Left lung (tissue), 10 donors: ENCODE measurements around the gene MYADML2. TPM values are rescaled to one million over a fixed set of nuclear protein-coding genes. Genes with fewer than 3 reads are reported as not detected.

Experiments used
- ATAC-seq: fragments of 200-7000 bp; cut with Tn5 transposase; one replicate; pipeline ENCODE4 v1.9.1; 2020; ENCODE audit warnings: moderate library complexity
- DNase-seq, 4 donors: peaks; one replicate each; pipeline ENCODE4 v3.0.0-alpha.2; 2013 to 2020
- H3K27ac ChIP-seq, 2 donors: fragments of 200-600 bp; sonication (generic) in 1 of 2; one replicate each; pipeline versions ENCODE4 v1.5.0 to v1.8.0; 2020 to 2021
- H3K27me3 ChIP-seq, 2 donors: fragments of 200-600 bp; sonication (generic) in 1 of 2; one replicate each; pipeline versions ENCODE4 v1.5.0 to v1.8.0; 2020 to 2021
- H3K36me3 ChIP-seq, 2 donors: fragments of 200-600 bp; sonication (generic) in 1 of 2; one replicate each; pipeline versions ENCODE4 v1.5.0 to v1.8.0; 2020 to 2021
- H3K4me1 ChIP-seq, 2 donors: fragments of 200-600 bp; one replicate each; pipeline ENCODE4 v1.8.0; 2021
- H3K4me3 ChIP-seq, 2 donors: fragments of 200-600 bp; sonication (generic) in 1 of 2; one replicate each; pipeline versions ENCODE4 v1.5.0 to v1.8.0; 2020 to 2021; ENCODE audit warnings: mild to moderate bottlenecking in 1 of 2
- H3K9me3 ChIP-seq, 2 donors: fragments of 200-600 bp; sonication (generic) in 1 of 2; one replicate each; pipeline versions ENCODE4 v1.5.0 to v1.8.0; 2020 to 2021
- intact Hi-C, 2 donors: fragments of 100-400 bp; cut with DNase I; formaldehyde crosslinking; loops; one replicate each; pipeline versions ENCODE4 v1.11.2 to v1.14.2; 2022
- polyA plus RNA-seq, 6 donors: library from polyadenylated mRNA; unstranded; fragments of 120-200 nt; gene quantifications; one replicate each; pipeline ENCODE4 v1.2.1, GENCODE V29; 2013; ENCODE audit not compliant: insufficient read length in 6 of 6
- total RNA-seq, 2 donors: library from RNA; stranded (reverse); fragmentation: NEBNext Ultra II Directional; extraction: Animal tissue kit (Norgen Biotek cat#: 25700); gene quantifications; one replicate each; pipeline ENCODE4 v1.2.1, GENCODE V29; 2021
- TF ChIP-seq, protein P1 (sequence below), 2 donors: fragments of 200-600 bp; sonication (generic) in 1 of 2; IDR thresholded peaks; one replicate each; pipeline versions ENCODE4 v1.5.0 to v1.8.0; 2021; ENCODE audit warnings: antibody characterized with exemption in 2 of 2
- donor health status: DM: no; HTN: yes; CAD: no.
- donor health status: DM: no; HTN: no; CAD: no.

Gene MYADML2
- total and polyA plus RNA-seq, 8 donors: 0.08 to 0.20 (median 0.09) TPM; not detected in 3

DNA sequence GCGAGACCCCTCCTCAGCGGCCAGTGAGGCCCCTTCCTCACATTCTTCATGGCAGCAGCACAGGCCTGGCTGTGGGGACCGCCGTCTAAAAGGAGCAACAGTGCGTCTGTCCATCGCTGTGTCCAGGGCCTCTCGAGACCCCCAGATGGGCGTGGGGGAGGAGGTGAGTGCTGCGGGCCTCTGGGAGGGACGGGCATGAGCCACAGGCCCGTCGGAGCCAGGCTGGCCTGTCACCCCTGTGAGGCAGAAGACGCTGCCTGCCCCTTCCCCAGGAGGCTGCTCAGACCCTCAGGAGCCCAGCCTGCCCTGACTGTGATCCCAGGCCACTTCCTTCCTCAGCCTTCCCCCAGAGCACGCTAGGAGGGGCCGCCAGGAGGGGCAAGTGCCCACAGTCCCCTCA lies 7.8 kb downstream of the MYADML2 start:
- DNase-seq (no peak), ATAC-seq (no peak)
- Histone ChIP-seq H3K4me1 (peaks cover 0 to 23% of the 10 kb centered on the region in 2 donors), H3K4me3 (no peak overlapping the region), H3K27ac (no peak overlapping the region), H3K9me3 (no peaks in the 10 kb centered on the region), H3K27me3 (peaks cover 0 to 66% of the 10 kb centered on the region in 2 donors), H3K36me3 (peaks cover 0 to 7% of the 10 kb centered on the region in 2 donors)
- intact Hi-C loops: no loop called here
- TF ChIP-seq, protein P1, sequence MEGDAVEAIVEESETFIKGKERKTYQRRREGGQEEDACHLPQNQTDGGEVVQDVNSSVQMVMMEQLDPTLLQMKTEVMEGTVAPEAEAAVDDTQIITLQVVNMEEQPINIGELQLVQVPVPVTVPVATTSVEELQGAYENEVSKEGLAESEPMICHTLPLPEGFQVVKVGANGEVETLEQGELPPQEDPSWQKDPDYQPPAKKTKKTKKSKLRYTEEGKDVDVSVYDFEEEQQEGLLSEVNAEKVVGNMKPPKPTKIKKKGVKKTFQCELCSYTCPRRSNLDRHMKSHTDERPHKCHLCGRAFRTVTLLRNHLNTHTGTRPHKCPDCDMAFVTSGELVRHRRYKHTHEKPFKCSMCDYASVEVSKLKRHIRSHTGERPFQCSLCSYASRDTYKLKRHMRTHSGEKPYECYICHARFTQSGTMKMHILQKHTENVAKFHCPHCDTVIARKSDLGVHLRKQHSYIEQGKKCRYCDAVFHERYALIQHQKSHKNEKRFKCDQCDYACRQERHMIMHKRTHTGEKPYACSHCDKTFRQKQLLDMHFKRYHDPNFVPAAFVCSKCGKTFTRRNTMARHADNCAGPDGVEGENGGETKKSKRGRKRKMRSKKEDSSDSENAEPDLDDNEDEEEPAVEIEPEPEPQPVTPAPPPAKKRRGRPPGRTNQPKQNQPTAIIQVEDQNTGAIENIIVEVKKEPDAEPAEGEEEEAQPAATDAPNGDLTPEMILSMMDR (IDR thresholded peaks at IDR 0.05): no peak

DNA sequence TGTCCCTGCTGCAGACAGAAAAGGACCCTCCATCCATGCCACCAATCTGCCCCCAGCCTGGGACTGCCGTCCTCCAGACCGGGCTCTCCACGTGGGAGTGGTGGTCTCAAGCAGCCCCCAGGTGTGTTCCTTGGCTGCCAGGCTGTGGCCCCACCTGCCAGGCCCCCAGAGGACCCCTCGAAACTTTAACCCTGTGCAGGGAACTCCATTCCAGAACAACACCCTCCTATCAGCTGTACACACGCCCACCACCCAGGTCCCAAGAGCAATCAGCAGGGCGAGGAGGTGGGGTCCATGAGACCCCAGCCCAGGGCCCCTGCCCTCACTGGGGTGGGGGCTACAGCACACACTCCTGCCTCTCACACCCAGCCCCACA lies 11.3 kb downstream of the MYADML2 start:
- peaks cover 0 to 27% of the 10 kb centered on the region in 2 donors for H3K4me1 ChIP-seq
- ATAC-seq: no peak
- peaks cover 0 to 7% of the 10 kb centered on the region in 2 donors for H3K36me3 ChIP-seq
- peaks cover 0 to 52% of the 10 kb centered on the region in 2 donors for H3K27me3 ChIP-seq
- H3K4me3 ChIP-seq: peak overlapping the region in 1 of 2 donors; percentile 62
- no peaks in the 10 kb centered on the region for H3K9me3 ChIP-seq
- TF ChIP-seq, protein P1 (IDR thresholded peaks at IDR 0.05): no peak
- intact Hi-C loops: no loop called here
- DNase-seq: no peak
- H3K27ac ChIP-seq: no peak overlapping the region

DNA sequence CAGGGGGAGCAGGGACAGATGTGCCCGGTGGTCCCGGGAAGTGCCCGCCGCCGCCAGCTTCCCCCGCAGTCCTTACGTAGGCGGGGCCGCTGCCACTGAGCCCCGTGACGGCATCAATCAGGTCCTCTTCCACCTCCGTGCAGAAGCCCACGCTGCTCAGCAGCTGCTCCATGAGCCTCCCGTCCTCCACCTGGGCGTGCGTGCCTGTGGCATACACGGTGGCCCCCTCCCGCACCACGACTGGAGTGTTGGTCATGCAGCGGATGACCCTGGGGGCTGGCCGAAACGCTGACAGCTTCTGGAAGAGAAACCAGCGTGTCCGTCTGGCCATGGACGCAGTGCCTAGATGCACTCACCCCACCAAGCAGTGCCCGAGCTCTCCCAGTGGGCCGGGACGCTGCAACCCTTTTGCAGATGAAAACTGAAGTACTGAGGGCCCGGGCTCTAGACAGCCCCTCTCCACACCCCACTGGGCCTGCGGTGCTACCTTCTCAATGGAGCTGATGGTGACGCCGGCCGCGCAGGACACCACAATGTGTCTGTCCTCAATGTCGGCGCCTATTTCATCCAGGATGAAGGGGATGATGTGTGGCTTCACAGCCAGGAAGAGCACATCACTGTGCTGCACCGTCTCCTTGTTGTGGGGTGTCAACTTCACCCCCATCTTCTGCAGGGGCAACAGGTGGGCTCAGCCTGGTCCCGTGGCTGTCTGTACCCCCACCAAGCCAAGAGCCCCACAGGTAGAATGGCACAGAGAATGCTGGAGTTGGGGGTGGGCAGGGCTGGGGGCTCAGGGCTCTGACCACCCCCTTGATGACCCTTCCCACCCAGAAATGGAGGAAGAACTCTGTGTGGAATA lies 12.0 kb downstream of the MYADML2 start:
- peaks cover 0 to 27% of the 10 kb centered on the region in 2 donors for H3K4me1 ChIP-seq
- intact Hi-C loops: no loop called here
- ATAC-seq (no peak), DNase-seq (peak in 1 of 4 donors; percentile 75)
- H3K36me3 ChIP-seq: peaks cover 0 to 7% of the 10 kb centered on the region in 2 donors
- peaks cover 0 to 52% of the 10 kb centered on the region in 2 donors for H3K27me3 ChIP-seq
- TF ChIP-seq, protein P1 (IDR thresholded peaks at IDR 0.05): no peak
- H3K4me3 ChIP-seq: no peak overlapping the region
- H3K9me3 ChIP-seq: no peaks in the 10 kb centered on the region
- no peak overlapping the region for H3K27ac ChIP-seq

DNA sequence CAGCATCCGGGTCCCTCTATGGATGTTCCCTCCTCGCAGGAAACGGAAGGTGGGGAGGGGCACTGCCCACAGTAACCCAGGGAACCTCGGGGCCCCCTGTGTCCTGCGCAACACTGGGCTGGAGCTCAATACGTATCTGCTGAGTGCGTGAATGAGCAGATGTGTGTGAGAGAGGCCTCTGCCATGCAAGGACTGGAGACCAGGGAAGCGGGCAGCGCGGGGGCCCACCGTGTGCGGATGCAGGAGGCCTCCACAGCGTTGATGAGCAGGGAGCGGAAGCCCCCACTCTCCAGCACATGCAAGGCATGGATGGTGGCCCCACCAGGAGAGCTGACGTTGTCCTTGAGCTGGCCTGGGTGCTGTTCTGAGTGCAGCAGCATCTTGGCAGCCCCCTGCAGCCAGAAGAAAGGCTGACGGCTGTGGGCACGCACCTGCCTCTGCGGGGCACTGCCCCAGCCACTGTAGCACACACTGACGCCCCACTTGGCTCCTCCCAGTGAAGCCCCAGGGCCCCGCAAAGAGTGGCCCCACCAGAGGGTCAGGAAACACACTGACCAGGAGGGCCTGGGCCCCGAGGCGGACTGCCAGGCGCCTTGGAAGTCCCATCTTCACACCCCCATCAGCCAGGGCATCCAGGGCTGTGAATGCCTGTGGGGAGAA lies 12.8 kb downstream of the MYADML2 start:
- DNase-seq: peak in 1 of 4 donors; percentile 70
- intact Hi-C loops: no loop called here
- Histone ChIP-seq H3K9me3 (no peaks in the 10 kb centered on the region), H3K27me3 (peaks cover 0 to 53% of the 10 kb centered on the region in 2 donors), H3K4me1 (peaks cover 0 to 27% of the 10 kb centered on the region in 2 donors), H3K36me3 (peaks cover 0 to 7% of the 10 kb centered on the region in 2 donors), H3K27ac (no peak overlapping the region), H3K4me3 (no peak overlapping the region)
- ATAC-seq: no peak
- TF ChIP-seq, protein P1 (IDR thresholded peaks at IDR 0.05): no peak

DNA sequence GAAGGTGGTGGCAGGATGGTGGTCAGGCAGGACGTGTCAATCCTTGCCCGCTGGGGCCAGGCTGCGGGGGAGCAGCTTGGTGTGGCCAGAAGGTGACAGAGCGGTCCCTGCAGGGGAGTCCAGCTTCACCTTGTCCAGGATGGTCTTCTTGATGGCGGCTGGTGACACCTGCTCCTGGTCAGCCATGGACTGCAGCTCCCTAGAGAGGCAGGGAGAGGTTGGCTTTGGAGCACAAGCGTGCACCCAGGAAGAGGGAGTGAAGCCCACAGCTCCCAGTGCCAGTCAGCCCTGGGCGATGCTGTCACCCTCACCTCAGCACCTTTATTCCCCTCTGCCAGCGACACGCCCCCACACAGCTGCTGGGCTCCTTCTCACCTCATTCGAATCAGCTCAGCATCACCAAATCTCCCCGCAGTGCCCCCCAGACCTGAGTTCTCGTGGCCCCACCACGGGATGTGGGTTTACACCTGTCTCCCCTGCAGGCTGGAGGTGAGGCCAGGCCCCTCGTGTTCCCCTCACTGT lies 13.8 kb downstream of the MYADML2 start:
- DNase-seq: peak in 1 of 4 donors; percentile 75

More for the DNA sequence above, 13.8 kb downstream of the MYADML2 start:
- Histone ChIP-seq H3K4me1 (peaks cover 0 to 36% of the 10 kb centered on the region in 2 donors), H3K36me3 (peaks cover 0 to 7% of the 10 kb centered on the region in 2 donors), H3K9me3 (no peaks in the 10 kb centered on the region), H3K4me3 (no peak overlapping the region), H3K27me3 (peaks cover 0 to 53% of the 10 kb centered on the region in 2 donors), H3K27ac (no peak overlapping the region)
- ATAC-seq: no peak
- intact Hi-C loops: no loop called here
- TF ChIP-seq, protein P1 (IDR thresholded peaks at IDR 0.05): no peak
